ENCODE data around the gene ATR. TPM values are rescaled to one million over a fixed set of nuclear protein-coding genes. Genes with fewer than 3 reads are reported as not detected.

The ATR gene
- total RNA-seq, 1 experiment from 2014 or later: 15.8 TPM

- Histone ChIP-seq H2BK12ac (ENCODE audit: insufficient read length, low read depth, low read length) (no peak overlapping the region), H2BK120ac (ENCODE audit: low read depth, low read length, poor library complexity, severe bottlenecking) (no peak overlapping the region), H2BK15ac (ENCODE audit: low read depth, low read length) (no peak overlapping the region), H3K4me1 (ENCODE audit: insufficient read depth, low read length) (no peaks in the 10 kb centered on the region), H3K23ac (ENCODE audit: insufficient read length, low read depth, low read length) (no peak overlapping the region), H3K4ac (ENCODE audit: low read depth, low read length) (no peak overlapping the region), H3K27ac (ENCODE audit: insufficient read length, low read depth, low read length) (no peak overlapping the region), H3T11ph (ENCODE audit: low read length) (no peak overlapping the region), H3K56ac (ENCODE audit: insufficient read length, low read depth, low read length) (no peak overlapping the region), H2AK5ac (ENCODE audit: insufficient read length, low read length) (no peak overlapping the region), H2BK5ac (ENCODE audit: insufficient read length, low read length) (no peak overlapping the region), H2AFZ (ENCODE audit: low read length) (no peak overlapping the region), H3K27me3 (ENCODE audit: insufficient read depth, low read length) (no peaks in the 10 kb centered on the region), H4K91ac (ENCODE audit: insufficient read length, low read depth, low read length) (no peak overlapping the region), H3K9ac (ENCODE audit: extremely low read depth, insufficient read length, low read length) (no peak overlapping the region), H2BK20ac (ENCODE audit: low read depth, low read length, poor library complexity, severe bottlenecking) (no peak overlapping the region), H3K79me1 (ENCODE audit: insufficient read depth, low read depth, low read length, poor library complexity, severe bottlenecking) (no peaks in the 10 kb centered on the region), H4K8ac (replicated peaks; ENCODE audit: insufficient read length, low read depth, low read length) (no peak overlapping the region), H3K4me2 (ENCODE audit: insufficient read depth, insufficient read length, low read length) (no peak overlapping the region), H3K9me3 (ENCODE audit: control insufficient read depth, low read depth, low read length) (no peaks in the 10 kb centered on the region), H3K18ac (ENCODE audit: insufficient read length, low read depth, low read length) (no peak overlapping the region), H4K20me1 (ENCODE audit: control insufficient read depth, insufficient read depth, insufficient read length) (no peaks in the 10 kb centered on the region), H3K23me2 (ENCODE audit: insufficient read length, low read depth, low read length, poor library complexity, severe bottlenecking) (no peaks in the 10 kb centered on the region), H3K79me2 (ENCODE audit: insufficient read depth, low read length) (no peaks in the 10 kb centered on the region), H3K14ac (ENCODE audit: insufficient read depth, low read length) (no peak overlapping the region), H4K5ac (ENCODE audit: insufficient read length, low read depth, low read length) (no peak overlapping the region)
- TF ChIP-seq CTCF (conservative IDR thresholded peaks at IDR 0.05): no peak
- Mint-ChIP-seq H3K4me3 (no peak overlapping the region), H3K36me3 (ENCODE audit: insufficient read depth in 1 of 3, low read depth in 3 of 3) (peaks cover 3 to 25% (median 12%) of the 10 kb centered on the region in 3 experiments; a peak in 5 of 7 replicates), H3K9me3 (no peaks in the 10 kb centered on the region), H3K4me1 (no peaks in the 10 kb centered on the region), H3K27me3 (ENCODE audit: low read depth) (no peaks in the 10 kb centered on the region), H3K27ac (no peak overlapping the region)
- DNase-seq: no peak
- WGBS (ENCODE audit: extremely low coverage, insufficient read length, low lambda C conversion rate): no CpG with 5 or more reads among the region's 2 CpGs
Observed at GRCh38 chr3:142492184-142492583, 86.3 kb downstream of the ATR start.

All from H9 (cell line).